Measurements from ENCODE around the gene HS6ST2.

HS6ST2 gene

DNA sequence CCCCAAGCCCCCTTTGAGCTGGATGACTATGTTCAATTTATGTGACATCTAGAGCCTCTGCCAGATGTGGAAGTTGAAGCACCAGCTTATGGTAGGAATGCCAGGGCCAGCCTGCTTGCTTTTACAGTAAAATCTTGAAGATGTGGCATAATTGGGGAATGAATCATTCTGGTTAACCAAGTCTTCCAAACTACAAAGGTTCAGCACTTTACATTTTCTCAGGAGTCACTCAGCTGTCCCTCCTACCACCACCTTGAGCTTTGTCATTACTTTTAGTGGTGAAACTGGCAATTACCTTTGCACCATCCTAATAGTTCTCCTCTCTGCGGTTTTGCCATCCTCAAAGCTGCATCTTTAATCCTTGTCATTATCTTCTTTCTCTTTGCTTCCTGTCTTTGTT is 172.2 kb downstream of the HS6ST2 start:
- no peak for DNase-seq

DNA sequence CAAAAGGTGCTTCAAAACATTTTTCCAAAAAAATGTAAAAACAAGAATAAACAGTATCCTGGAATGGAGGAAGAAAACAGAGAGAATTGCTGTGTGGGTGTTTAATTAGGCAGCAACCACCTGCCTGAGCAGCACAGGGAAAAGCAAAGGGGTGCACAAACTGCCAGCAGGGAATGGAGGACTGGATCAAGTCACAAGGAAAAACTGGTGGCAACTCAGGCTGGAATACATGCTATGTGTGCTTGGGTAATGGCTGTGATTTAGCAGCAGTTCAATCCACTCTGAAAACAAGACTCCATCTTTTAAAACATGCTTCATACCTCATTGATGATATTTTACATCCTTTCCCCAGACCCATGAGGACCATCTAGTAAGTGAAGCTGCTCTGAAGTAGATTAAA is 179.5 kb downstream of the HS6ST2 start:
- DNase-seq, result no peak

DNA sequence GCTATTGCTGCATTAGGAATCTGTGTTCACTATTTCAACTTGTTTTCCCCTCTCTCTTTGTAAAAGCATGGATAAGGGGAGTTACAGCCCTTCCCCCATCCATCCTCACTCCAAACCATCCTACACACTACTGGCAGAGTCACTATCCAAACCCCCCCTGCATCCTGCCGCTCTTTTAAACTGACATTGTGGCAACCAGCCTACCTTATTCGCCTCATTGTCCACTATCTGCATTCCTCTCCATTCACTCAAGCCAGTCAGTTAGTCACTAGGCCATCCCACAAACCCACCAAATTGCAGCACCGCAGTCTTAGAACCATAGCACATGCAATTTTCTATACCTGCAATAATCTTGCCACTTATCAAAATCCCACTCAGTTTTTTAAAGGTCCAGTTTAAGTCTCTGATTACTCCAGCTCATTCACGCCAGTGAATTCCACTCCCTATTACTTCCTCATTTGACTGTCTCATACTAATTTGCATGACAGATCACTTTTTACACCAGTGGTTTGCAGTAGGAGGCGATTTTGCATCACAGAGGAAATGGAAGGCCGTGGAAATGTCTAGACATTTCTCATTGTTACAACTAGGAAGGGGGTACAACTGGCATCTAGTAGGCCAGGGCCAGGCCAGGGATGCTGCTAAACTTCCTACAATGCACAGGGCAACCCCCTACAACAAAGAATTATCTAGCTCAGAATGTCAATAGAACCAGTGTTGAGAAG is 181.8 kb downstream of the HS6ST2 start:
- no peak for DNase-seq

DNA sequence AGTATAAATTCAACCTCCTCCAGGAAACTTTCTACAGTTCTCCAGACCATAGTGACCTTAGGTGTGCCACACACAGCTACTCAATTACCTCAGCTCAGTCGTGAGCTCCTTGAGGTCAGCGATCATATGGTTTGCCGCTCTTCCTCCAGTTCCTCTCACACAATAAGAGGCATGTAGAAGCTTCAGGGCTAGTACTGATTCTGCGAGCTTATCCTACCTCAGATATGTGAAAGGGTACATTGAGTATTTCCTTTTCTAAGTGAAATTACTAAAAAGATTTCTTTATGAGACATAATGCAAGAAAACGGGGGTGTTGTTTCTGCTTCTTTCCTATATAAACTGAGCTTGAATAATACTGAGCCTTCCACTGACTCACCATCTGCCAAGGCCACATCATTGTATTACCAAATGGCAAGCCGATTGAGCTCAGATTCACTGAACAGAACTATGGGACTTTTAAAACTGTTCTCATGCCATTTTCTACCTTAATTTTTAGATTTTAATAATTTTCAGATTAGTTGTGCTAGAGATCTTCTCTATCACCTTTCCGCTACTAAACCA is 183.1 kb downstream of the HS6ST2 start:
- peak; percentile 66 for DNase-seq

DNA sequence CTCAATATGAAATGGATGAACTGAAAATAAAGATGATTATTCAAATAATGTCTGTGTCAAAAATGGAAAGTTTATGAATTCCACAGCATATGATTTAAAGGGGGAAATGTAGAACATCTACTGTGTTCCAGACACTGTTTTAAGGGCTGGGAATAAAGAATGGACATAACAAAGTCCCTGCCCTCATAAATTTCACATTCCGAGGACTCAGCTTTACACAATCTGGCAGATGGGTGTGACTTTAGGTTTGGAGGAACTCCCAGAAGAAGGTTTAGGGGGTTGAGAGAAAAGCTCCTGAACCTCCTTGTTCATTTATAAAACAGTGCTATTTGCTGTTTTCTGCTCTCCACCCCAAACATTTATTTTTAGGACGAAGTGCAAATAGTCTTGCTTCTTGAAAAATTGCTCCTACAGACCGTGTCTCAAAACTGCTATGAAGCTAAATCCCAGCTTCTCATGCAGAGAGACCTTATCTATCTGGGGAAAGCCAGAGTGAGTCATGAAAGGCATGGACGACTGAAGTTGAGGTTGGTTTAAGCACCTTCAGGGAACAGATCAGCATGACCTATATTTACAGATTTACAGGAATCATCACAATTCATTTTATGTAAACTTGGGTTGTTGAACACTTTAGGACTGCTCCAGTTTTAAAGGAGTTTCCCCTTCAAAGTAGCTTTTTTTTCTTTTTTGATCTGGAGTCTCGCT is 184.3 kb downstream of the HS6ST2 start:
- no peak for DNase-seq

DNA sequence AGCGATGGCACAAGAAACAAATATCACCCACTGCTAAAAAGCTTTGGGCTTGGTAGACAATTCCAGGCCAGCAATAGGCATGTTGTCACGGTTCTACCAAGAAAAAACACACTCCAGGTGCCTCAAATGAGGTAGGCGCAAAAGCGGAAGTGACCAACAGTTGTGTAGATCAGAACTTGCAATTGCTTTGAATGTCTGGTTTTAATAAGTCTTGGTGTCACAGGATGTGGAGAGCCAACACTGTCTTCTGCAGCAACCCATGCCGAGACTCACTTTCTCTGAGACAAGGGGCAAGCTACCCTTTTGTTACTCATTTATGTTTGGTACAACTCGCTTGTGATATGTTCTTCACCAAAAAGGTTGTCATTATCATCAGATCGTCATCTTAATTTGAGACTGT is 188.8 kb downstream of the HS6ST2 start:
- DNase-seq, result no peak

DNA sequence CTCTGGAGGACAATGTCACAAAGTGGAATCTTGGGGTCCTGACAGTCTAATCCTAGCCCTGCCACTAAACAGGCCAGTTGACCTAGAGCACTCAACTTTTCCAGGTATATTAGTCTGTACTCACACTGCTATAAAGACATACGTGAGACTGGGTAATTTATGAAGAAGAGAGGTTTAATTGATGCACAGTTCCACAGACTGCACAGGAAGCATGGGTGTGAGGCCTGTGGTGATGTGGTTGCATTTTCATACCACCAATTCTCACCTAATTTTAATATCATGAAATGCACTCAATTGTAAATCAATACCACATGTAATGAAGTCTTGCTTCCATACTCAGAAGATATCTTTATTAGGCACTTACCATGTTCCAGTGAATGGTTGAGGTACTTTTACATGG is 192.0 kb downstream of the HS6ST2 start:
- DNase-seq, result no peak

DNA sequence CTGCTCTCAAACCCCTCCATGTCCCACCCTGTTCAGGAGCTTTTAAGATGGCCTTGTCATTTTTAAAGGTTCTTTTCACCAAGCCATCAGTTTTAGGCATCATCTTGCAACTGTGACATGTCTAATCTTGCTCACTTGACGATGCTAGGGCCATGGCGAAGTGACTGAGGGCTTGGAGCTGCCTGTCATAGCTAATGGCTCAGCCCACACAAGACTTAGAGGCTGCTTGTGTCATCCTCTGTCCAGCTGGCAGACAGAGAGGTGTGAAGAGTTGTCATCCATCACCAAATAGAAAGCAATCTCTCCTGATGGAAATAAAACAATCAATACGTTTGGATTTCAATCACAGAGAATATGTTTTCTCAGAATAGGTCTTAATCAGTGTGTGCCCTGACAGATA is 194.9 kb downstream of the HS6ST2 start:
- no peak for DNase-seq

DNA sequence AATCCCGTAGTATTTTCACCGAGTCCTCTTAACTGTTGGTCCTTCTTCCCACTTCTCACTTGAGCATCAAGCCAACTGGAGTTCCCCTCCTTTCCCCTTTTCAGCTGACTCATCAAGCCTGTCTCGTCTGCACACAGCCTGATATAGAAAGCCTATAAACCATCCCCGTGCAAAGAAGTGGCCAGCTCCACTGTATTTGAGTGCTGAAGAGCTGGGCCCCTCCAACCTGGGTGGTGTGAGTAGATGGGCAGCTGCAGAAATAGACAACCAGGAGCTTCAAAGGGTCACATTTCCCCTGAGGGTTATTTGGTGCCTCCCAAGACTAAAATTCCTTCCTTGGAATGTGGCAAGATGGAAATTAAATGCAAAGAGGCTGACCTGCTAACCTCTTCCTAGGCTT is 199.7 kb downstream of the HS6ST2 start:
- no peak for DNase-seq

DNA sequence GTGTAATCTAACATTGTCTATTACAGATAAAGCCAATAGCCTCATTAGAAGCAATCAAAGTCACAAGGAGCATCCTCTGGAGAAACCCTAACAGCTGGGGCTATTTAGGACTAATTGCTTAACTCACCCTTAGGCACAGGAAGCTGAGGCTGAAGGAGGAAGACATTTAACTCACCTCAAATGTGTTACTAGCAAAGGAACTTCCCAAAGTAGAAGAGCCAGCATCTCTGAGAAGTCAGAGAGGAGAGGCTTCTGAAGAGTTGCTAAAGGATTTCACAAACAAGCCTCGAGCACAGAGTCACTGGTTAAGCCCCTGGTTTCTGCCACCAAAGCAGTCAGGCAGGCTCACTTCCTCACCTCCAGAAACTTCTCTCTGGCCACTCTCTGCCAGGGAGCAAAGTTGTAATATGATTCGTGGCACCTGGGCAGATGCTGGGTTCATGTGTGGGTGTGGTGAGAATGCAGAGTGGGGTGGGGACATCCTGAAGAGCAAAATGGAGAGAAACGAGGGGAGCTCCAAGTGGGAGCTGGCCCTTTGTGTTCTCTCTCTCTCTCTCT is 201.3 kb downstream of the HS6ST2 start:
- DNase-seq, result no peak

DNA sequence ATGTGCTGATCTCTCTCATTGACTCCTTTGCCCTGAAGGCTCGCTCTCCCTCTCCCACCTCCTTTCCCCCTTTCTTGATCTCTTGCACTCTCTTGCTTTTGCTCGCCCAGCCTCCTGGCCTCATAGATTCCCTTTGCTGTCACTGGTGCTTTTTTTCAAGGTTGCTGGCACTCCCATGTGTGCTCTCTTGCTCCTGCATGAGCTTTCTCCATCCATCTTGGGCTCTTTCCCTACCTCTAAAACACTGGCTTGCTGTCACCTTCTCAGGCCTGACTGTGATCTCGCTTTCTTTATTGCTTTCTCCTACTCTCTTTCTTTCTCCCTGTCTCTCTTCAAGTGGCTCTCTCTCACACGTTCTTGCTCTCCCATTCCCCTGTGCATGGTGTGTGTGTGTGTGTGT is 202.0 kb downstream of the HS6ST2 start:
- DNase-seq, result no peak

DNA sequence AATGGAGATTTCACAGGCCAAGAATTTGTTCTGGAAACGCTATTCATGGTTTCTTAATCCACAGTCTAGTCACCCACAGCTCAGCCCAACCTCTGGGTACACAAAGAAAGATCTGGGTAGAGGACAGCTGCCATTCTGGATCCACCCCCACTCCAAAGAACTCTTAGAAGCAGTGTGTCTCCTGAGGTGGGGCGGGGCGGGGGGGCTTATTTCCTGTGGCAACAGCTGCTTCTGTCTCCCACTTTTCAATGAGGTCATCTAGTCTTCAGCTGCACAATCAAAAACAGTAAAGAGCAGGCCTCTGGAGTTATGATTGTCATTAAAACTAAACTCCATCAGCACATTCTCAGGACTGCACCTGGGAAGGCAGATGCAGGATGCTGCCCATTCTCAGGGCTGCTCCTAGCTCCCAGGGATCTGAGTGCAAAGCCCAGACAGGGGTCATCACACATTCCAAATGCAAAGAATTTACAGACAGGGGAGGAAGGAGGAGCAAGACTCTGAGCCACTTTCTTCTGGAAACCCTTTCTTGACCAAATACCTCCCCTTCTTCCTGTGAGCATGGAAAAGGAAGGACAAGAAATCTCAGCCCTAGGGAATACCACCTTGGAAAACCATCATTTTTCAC is 207.3 kb downstream of the HS6ST2 start:
- no peak for DNase-seq

DNA sequence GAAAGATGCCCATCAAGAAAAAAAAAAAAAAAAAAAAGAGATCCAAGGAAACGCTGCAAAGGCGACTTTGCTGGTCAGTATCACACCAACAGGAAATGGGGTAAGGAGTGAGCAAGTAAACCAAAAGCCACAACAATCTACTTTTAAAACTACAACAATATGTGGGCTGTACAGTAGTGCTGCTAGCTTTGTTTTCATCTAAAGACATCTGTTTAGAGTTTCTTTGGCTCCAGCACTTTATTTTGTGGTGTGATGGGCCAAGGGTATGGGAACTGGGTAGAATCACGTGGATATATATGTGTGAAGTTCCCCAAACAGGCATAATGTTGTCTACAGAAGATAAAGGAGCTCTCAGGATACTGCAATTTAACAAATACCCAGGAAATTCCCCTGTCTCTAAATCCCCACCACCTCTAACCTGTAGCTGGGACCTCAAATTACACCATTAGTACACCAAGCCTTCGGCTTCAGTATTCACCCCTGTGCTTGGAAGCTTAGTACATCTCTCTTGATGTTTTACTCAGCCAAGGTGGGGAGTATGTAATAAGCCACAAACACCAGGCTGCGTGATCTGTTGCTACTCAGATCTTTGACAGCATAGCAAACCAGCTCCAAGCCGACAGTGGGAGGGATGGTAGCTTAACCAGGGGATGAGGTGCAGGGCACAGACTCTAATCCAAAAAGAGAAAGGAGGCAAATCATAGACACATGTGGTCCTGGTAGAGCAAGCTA is 207.9 kb downstream of the HS6ST2 start:
- DNase-seq, result no peak

DNA sequence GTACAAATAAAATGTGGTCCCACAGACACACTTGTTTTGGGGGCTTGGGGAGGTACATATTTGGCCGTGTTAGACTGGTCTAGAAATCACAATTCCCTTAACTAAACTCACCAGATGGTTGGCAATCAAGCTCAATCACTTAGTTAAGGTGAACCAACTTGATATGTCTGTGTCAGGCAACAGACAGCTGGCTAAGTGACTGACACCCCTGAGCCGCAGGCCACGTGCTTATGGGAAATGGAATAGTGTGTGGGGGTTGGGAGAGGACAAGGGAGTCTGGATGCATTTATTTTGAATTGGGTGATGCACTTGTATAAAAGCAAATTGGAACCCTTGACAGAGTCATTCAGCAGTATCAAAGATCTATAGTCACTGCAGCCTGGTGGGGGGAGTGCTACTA is 209.0 kb downstream of the HS6ST2 start:
- no peak for DNase-seq

DNA sequence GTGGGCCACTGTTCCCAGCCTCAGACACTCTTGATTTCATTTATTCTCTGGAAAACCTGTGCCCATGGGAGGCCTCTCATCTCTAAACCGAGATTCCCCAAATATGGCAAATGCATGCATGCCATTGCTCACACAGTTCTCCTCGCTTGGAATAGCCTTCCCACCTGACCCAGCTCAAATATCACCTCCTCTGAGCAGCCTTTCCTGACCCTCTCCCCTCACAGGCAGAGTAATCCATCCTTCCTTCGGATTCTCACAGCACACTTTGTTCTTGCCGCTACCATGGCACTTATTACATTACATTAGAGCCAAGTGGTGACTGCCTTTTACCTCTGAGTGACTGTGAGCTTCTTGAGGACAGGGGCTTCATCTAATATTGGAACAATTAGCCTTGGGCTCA is 209.5 kb downstream of the HS6ST2 start:
- DNase-seq, result no peak

DNA sequence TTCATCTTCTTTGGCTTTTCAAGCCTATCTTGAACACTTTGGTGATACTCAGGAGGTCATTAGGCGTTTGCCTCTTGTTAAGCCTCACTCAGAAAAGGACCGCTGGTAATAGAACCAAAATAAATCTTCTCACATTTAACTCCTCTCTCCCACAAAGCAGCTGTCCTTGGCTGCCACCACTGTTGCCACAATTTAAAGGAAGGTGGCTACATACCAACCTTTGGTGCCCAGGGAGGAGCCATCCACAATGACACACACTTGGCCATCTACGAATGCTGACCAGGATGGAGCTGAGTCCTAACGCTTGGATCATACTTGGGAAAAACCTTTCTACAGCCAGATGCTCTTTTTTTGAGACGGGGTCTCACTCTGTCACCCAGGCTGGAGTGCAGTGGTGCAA is 210.2 kb downstream of the HS6ST2 start:
- DNase-seq, result no peak

DNA sequence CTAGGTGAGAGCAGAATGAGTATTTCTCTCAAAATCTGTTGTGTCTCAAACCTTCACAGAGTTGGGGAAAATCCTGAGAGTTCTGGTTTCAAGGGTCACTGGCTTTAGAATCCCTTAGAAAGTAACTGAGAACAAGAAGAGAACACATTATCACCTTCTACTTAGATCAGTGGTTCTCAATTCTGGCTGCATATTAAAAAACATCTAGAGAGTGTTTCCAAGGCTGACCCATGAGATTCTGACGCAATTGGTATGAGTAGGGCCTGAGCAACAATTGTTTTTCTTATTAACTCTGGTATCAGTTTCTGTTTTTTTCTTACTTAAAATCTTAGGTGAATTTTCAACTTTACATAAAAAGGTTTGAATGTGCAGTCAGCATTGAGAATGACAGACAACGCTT is 212.8 kb downstream of the HS6ST2 start:
- DNase-seq, result no peak

DNA sequence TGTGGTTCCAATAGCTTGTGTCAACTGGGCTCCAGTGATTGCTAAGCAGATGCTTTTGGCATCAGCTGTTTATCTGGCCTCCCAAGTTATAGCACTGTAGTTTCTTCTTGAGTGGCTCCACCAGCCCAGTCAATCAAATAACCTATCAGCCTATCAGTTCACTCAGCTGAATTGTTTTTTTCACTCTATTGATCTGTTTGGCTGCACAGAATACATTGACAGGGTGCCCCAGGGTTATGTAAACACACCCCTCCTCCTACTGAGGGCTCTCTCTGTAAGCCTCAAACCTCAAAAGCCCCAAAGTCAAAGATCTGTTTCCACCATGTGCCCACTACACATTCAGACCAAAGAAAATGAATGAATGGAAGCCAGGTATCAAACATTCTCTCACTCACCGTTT is 214.0 kb downstream of the HS6ST2 start:
- DNase-seq, result no peak

DNA sequence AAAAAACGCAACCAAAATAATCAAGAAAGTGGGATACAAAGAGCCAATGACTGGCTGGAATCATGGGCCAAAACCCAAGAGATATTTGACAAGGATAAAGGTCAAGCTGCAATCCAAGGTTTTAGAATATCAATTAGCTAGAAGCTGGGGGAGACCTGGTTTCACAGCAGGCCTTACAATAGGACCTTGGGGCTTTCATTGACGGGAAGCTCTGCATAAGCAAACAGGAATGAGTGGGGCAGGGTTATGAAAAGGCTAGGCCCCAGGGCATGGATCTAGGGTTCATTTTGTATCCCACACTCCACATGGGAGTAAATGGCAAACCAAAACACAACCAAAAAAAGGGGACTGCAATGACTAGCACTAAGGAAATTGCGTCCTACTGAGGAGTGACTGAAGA is 215.3 kb downstream of the HS6ST2 start:
- DNase-seq, result no peak

DNA sequence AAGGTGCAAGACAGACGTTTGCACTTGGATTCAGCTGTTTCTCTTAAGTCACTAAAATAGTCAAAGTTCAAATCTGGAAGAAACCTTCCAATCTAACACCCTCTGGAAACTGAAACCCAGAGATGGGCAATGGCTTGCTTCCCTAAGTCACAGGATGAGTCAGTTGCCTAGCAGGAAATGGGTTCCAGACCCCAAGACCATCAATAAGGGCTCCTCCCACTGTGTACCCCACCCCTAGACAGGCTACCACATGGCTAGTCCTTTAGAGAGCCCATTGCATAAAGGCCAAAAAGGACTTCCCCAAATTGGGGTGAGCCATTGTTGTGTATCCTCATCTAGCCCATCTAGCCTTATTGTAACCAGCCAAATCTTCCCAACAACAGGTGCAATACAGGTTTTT is 216.2 kb downstream of the HS6ST2 start:
- DNase-seq, result no peak

DNA sequence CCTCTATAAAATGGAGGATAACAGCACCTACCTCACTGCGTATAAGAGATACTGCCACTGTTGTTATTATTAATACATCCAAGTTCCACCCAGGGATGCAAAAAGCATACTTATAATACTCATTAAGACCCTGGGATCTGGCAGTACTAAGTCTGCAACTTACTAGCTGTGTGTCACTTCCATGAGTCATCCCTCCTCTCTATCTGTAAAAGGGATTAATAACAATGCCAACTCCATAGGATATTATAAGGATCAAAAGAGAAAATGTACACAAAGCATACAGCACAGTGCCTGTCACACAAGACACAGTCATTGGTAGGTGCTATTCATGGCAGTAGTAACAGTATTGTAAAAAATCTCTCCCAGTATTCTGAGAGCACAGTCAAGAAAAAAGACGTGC is 216.7 kb downstream of the HS6ST2 start:
- DNase-seq, result no peak

DNA sequence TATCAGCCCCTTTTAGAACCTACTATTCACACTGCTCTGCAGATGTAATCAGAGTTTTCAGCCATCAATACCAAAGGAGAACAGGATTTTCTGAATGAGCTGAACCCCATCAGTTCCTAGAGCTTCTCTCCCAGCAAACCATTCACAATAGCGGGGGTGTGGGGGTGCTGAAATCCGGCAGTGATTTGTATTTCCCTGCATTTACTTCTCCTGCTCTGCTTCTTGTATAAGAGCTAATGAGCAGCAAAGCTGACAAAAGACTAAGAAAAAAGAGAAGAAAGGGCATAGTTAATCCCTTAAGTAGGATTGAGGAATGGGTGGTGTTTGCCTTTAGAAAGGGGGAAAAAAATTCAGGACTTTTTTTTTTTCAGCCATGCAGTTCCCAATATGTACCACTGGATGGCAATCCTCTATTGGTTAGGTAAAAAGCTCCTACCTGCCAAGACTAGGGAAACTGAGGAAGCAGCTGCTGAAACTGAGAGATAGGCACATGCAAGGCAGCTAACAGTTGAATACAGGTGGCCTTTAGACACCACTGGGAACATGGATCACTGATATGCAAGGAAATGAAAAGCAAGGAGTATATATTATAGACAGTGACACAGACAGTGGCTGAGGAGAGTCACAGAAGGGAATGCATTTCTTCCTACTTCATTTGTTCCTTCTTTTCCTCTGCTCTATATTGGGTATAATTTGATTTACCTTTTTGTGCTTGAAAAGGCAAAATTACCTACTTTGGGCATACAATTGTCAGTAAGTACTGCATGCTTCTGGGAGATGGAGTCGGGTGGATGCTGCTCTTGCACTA is 217.9 kb downstream of the HS6ST2 start:
- no peak for DNase-seq
